SU-DHL-6 (cell line): Measurements from ENCODE around the gene GARIN5A.

Experiments
- H2AFZ ChIP-seq: fragments of 200-600 bp; sonication (generic); 2 replicates; pipeline ENCODE4 v1.6.1; 2014; ENCODE audit warnings: low read depth, mild to moderate bottlenecking, moderate library complexity, mixed read lengths, antibody characterized with exemption, low read length; ENCODE audit not compliant: severe bottlenecking
- H3F3A ChIP-seq: fragments of 200-600 bp; shearing (Covaris generic); 2 replicates; pipeline ENCODE4 v1.6.0; 2016; ENCODE audit warnings: antibody characterized with exemption, mild to moderate bottlenecking; ENCODE audit not compliant: insufficient read depth
- H3K27ac ChIP-seq: fragments of 200-600 bp; sonication (generic); 2 replicates; pipeline ENCODE4 v1.5.1; 2016; ENCODE audit warnings: low read depth, mild to moderate bottlenecking, low read length, moderate library complexity, mixed read lengths
- H3K27me3 ChIP-seq: fragments of 200-600 bp; sonication (generic), shearing (Covaris generic); 2 replicates; pipeline ENCODE4 v1.6.0; 2014; ENCODE audit warnings: mild to moderate bottlenecking, low read length
- H3K36me3 ChIP-seq: fragments of 200-600 bp; sonication (generic); 2 replicates; pipeline ENCODE4 v1.6.1; 2014; ENCODE audit warnings: mild to moderate bottlenecking, low read length, mixed read lengths
- H3K4me2 ChIP-seq: fragments of 300-600, 200-600 bp; shearing (Covaris generic), sonication (generic); 2 replicates; pipeline ENCODE4 v1.6.0; 2014; ENCODE audit warnings: low read length, low read depth, mild to moderate bottlenecking; ENCODE audit not compliant: poor library complexity, severe bottlenecking
- H3K4me3 ChIP-seq: fragments of 200-600 bp; sonication (generic); 2 replicates; pipeline ENCODE4 v1.5.1; 2014; ENCODE audit warnings: antibody characterized with exemption, low read length, mild to moderate bottlenecking, mixed read lengths; ENCODE audit not compliant: insufficient read depth, poor library complexity, severe bottlenecking
- H3K79me2 ChIP-seq: fragments of 200-600 bp; sonication (generic); 2 replicates; pipeline ENCODE4 v1.6.1; 2014; ENCODE audit warnings: mild to moderate bottlenecking, low read length, moderate library complexity; ENCODE audit not compliant: insufficient read depth
- H3K9ac ChIP-seq: fragments of 200-600 bp; sonication (generic); 2 replicates; pipeline ENCODE4 v1.7.0; 2014; ENCODE audit warnings: mild to moderate bottlenecking, low read length
- H3K9me2 ChIP-seq: fragments of 200-600 bp; sonication (generic); replicated peaks from 2 replicates; pipeline ENCODE4 v1.6.1; 2014; ENCODE audit warnings: low read length; ENCODE audit not compliant: insufficient read depth
- H3K9me3 ChIP-seq: fragments of 200-600 bp; sonication (generic); 2 replicates; pipeline ENCODE4 v1.6.1; 2014; ENCODE audit warnings: low read length, mixed read lengths; ENCODE audit not compliant: insufficient read depth
- H4K20me1 ChIP-seq: fragments of 200-600 bp; sonication (generic); 2 replicates; pipeline ENCODE4 v1.6.1; 2014; ENCODE audit warnings: low read depth, mild to moderate bottlenecking, antibody characterized with exemption, low read length, moderate library complexity, mixed read lengths
- CTCF ChIP-seq: fragments of 200-600 bp; sonication (generic); IDR thresholded peaks from one replicate; pipeline ENCODE4 v1.5.1; 2017; ENCODE audit warnings: antibody characterized with exemption, mild to moderate bottlenecking, low read length, moderate library complexity; ENCODE audit not compliant: insufficient read depth, poor library complexity, severe bottlenecking
- EZH2phosphoT487 ChIP-seq: fragments of 200-600 bp; sonication (generic), shearing (Covaris generic); conservative IDR thresholded peaks from 2 replicates; pipeline ENCODE4 v1.6.1; 2018; ENCODE audit warnings: mild to moderate bottlenecking, antibody characterized with exemption, low read length, moderate library complexity, mixed read lengths

GARIN5A gene

GRCh38 chr19:50500060-50500752 is 23.6 kb upstream of the GARIN5A start:
- no peaks in the 10 kb centered on the region for H3K36me3 ChIP-seq
- no peaks in the 10 kb centered on the region for H3K9me2 ChIP-seq
- no peaks in the 10 kb centered on the region for H3F3A ChIP-seq
- H3K9me3 ChIP-seq: no peaks in the 10 kb centered on the region
- H3K4me2 ChIP-seq: no peak overlapping the region
- no peak overlapping the region for H3K9ac ChIP-seq
- no peaks in the 10 kb centered on the region for H4K20me1 ChIP-seq
- no peak overlapping the region for H2AFZ ChIP-seq
- H3K4me3 ChIP-seq: no peak overlapping the region
- H3K79me2 ChIP-seq: no peaks in the 10 kb centered on the region
- no peaks in the 10 kb centered on the region for H3K27me3 ChIP-seq
- TF ChIP-seq EZH2phosphoT487: no peak
- TF ChIP-seq CTCF: no peak
- H3K27ac ChIP-seq: no peak overlapping the region

- Histone ChIP-seq H3K27me3 (no peaks in the 10 kb centered on the region), H3K4me2 (no peak overlapping the region), H2AFZ (no peak overlapping the region), H3K36me3 (no peaks in the 10 kb centered on the region), H3K27ac (no peak overlapping the region), H3K79me2 (no peaks in the 10 kb centered on the region), H3K4me3 (no peak overlapping the region), H4K20me1 (no peaks in the 10 kb centered on the region), H3K9me3 (no peaks in the 10 kb centered on the region), H3F3A (no peaks in the 10 kb centered on the region), H3K9ac (no peak overlapping the region), H3K9me2 (no peaks in the 10 kb centered on the region)
- no peak for TF ChIP-seq EZH2phosphoT487
- no peak for TF ChIP-seq CTCF
These were observed 21.8 kb upstream of the GARIN5A start for GRCh38 chr19:50498219-50499056.

- H3K9me2 ChIP-seq: no peaks in the 10 kb centered on the region
- TF ChIP-seq EZH2phosphoT487: no peak
- no peak for TF ChIP-seq CTCF
- no peak overlapping the region for H3K9ac ChIP-seq
- no peaks in the 10 kb centered on the region for H3K27me3 ChIP-seq
- H3K4me2 ChIP-seq: no peak overlapping the region
- H3F3A ChIP-seq: no peaks in the 10 kb centered on the region
- no peak overlapping the region for H3K27ac ChIP-seq
- H3K4me3 ChIP-seq: no peak overlapping the region
- H2AFZ ChIP-seq: no peak overlapping the region
- no peaks in the 10 kb centered on the region for H3K9me3 ChIP-seq
- H4K20me1 ChIP-seq: no peaks in the 10 kb centered on the region
- H3K36me3 ChIP-seq: no peaks in the 10 kb centered on the region
- H3K79me2 ChIP-seq: no peaks in the 10 kb centered on the region
These were observed 20.4 kb upstream of the GARIN5A start for GRCh38 chr19:50497022-50497405.
